K562 (cell line): Measurements from ENCODE around the gene HAUS7. TPM values are rescaled to one million over a fixed set of nuclear protein-coding genes. Genes with fewer than 3 reads are reported as not detected.

Experiments used
- ATAC-seq: fragments of 200-7000 bp; cut with Tn5 transposase; 3 replicates; pipeline ENCODE4 v1.9.1; 2020; ENCODE audit warnings: moderate library complexity
- BruUV-seq: library from RNA; stranded (reverse); fragments of 400-500 nt; replicated peaks from 2 replicates; lab custom pipeline; 2021; lab: Mats Ljungman, UMichigan
- CTCF ChIA-PET: fragments of 300-600 bp; formaldehyde crosslinking; extraction: SDS; loops from one replicate; lab custom pipeline; 2021; ENCODE audit warnings: low intra/inter-chr PET ratio; lab: Yijun Ruan, JAX
- POLR2A ChIA-PET: fragments of 300-600, 350-650 bp; sonication (Branson Sonifier 250); formaldehyde crosslinking; extraction: SDS; loops from one replicate; lab custom pipeline; 2021; ENCODE audit warnings: antibody characterized with exemption, inconsistent platforms; lab: Yijun Ruan, JAX
- DNase-seq, 4 experiments: peaks; one replicate each; pipeline versions ENCODE4 v3.0.0 to v3.0.0-alpha.2; 2011 to 2018; ENCODE audit warnings: low spot score in 3 of 4, mixed read lengths in 3 of 4; ENCODE audit errors: extremely low read depth in 1 of 4
- FAIRE-seq: peaks from 2 replicates; lab custom pipeline; 2011; peaks lifted over from hg19 to GRCh38; lab: Jason Lieb, UNC
- H2AFZ ChIP-seq: 2 replicates; pipeline ENCODE4 v1.6.0; 2011; ENCODE audit warnings: low read depth, low read length, control low read depth, inconsistent platforms
- H3K27ac ChIP-seq: fragments of 200-600 bp; 3 replicates; pipeline ENCODE4 v1.8.0; 2011; ENCODE audit warnings: low read depth, mild to moderate bottlenecking, control low read depth, inconsistent platforms, low read length, moderate library complexity, mixed read lengths; ENCODE audit errors: extremely low read depth
- H3K27me3 ChIP-seq, 2 experiments: fragments of 300-600 bp in 1 of 2; 2 replicates in 1 of 2; 3 replicates in 1 of 2; pipeline versions ENCODE4 v1.6.0 to v1.8.0; 2011; ENCODE audit warnings: inconsistent platforms in 2 of 2, low read length in 2 of 2, mild to moderate bottlenecking in 1 of 2, mixed read lengths in 1 of 2, moderate library complexity in 1 of 2; ENCODE audit not compliant: control insufficient read depth in 2 of 2, insufficient read depth in 2 of 2
- H3K36me3 ChIP-seq: fragments of 300-600 bp; 3 replicates; pipeline ENCODE4 v1.8.0; 2011; ENCODE audit warnings: mild to moderate bottlenecking, low read length, inconsistent platforms; ENCODE audit not compliant: control insufficient read depth, insufficient read depth
- H3K4me1 ChIP-seq, 2 experiments: fragments of 200-600 bp in 1 of 2; replicated peaks in 1 of 2; 2 replicates in 1 of 2; 3 replicates in 1 of 2; pipeline versions ENCODE4 v1.5.1 to v1.8.0; 2011; ENCODE audit warnings: inconsistent platforms in 2 of 2, low read length in 2 of 2, mild to moderate bottlenecking in 1 of 2, mixed read lengths in 1 of 2, moderate library complexity in 1 of 2; ENCODE audit not compliant: control insufficient read depth in 2 of 2, insufficient read depth in 2 of 2
- H3K4me2 ChIP-seq: 2 replicates; pipeline ENCODE4 v1.6.1; 2011; ENCODE audit warnings: low read length, control low read depth, inconsistent platforms, mixed read lengths; ENCODE audit not compliant: insufficient read depth
- H3K4me3 ChIP-seq: fragments of 200-600 bp; sonication (generic), shearing (Covaris generic); 2 replicates; pipeline ENCODE4 v1.5.1; 2016; ENCODE audit warnings: control low read depth, inconsistent platforms
- H3K79me2 ChIP-seq: fragments of 200-600 bp; 3 replicates; pipeline ENCODE4 v1.8.0; 2011; ENCODE audit warnings: low read length, inconsistent platforms; ENCODE audit not compliant: control insufficient read depth, insufficient read depth
- H3K9ac ChIP-seq, 2 experiments: 2 replicates each; pipeline versions ENCODE4 v1.6.0 to v1.6.1; 2011; ENCODE audit warnings: low read depth in 2 of 2, low read length in 2 of 2, control low read depth in 1 of 2, inconsistent platforms in 1 of 2, mild to moderate bottlenecking in 1 of 2, mixed read lengths in 1 of 2; ENCODE audit not compliant: insufficient read depth in 1 of 2
- H3K9me1 ChIP-seq: one replicate; pipeline ENCODE4 v1.6.0; 2011; ENCODE audit warnings: inconsistent platforms, mild to moderate bottlenecking, low read length, moderate library complexity; ENCODE audit not compliant: control insufficient read depth, insufficient read depth
- H3K9me3 ChIP-seq: replicated peaks from 2 replicates; pipeline ENCODE4 v1.5.1; 2011; ENCODE audit warnings: low read depth, low read length, inconsistent platforms; ENCODE audit not compliant: control insufficient read depth, insufficient read depth
- H4K20me1 ChIP-seq: replicated peaks from 2 replicates; pipeline ENCODE4 v1.6.1; 2011; ENCODE audit warnings: low read length, inconsistent platforms, mixed read lengths; ENCODE audit not compliant: control insufficient read depth, insufficient read depth
- CXXC5 ChIP-seq: fragments of 250-450 bp; sonication (Bioruptor Pico); IDR thresholded peaks from 2 replicates; pipeline ENCODE4 v1.8.0; 2022; ENCODE audit warnings: inconsistent platforms, mild to moderate bottlenecking, moderate library complexity
- NRF1 ChIP-seq, 2 experiments: fragments of 450-650 bp; IDR thresholded peaks in 1 of 2; conservative IDR thresholded peaks in 1 of 2; 2 replicates each; pipeline ENCODE4 v1.6.1; 2014; ENCODE audit warnings: mild to moderate bottlenecking in 2 of 2
- PRPF4 ChIP-seq: fragments of 200-400 bp; formaldehyde crosslinking; IDR thresholded peaks from one replicate; pipeline ENCODE4 v1.6.1; 2017; ENCODE audit warnings: low read length, low read depth, mild to moderate bottlenecking; ENCODE audit not compliant: insufficient read depth, poor library complexity, severe bottlenecking
- SIX5 ChIP-seq, 2 experiments: IDR thresholded peaks; 2 replicates each; pipeline ENCODE4 v1.6.1; 2011; ENCODE audit warnings: low read length in 2 of 2, borderline replicate concordance in 1 of 2, low read depth in 1 of 2, mild to moderate bottlenecking in 1 of 2, moderate library complexity in 1 of 2; ENCODE audit not compliant: insufficient read depth in 1 of 2
- ZBTB1 ChIP-seq: sonication (generic); formaldehyde crosslinking; IDR thresholded peaks from 2 replicates; pipeline ENCODE4 v1.8.1; 2023; ENCODE audit warnings: missing genetic modification reagents, low read depth, mild to moderate bottlenecking, borderline replicate concordance
- WGBS: fragments of 100-300 bp; shearing (Covaris generic); methylation state at CpG from one replicate; pipeline ENCODE4 v1.1.6; 2016; ENCODE audit warnings: low coverage, mixed read lengths; ENCODE audit not compliant: insufficient coverage; ENCODE audit errors: missing lambda C conversion rate; 5-methylcytosine and 5-hydroxymethylcytosine counted together
- in situ Hi-C: fragments of 300-500 bp; cut with MboI; formaldehyde crosslinking; loops from 4 replicates; pipeline ENCODE4 v1.15.0; 2018; ENCODE audit warnings: inconsistent platforms, mixed read lengths
- intact Hi-C: fragments of 100-400 bp; cut with micrococcal nuclease; formaldehyde crosslinking; loops from 2 replicates; pipeline ENCODE4 v1.14.2; 2022
- polyA plus RNA-seq, 8 experiments: library from polyadenylated mRNA; depleted of rRNA in 4 of 8; stranded (reverse) in 5 of 8; unstranded in 3 of 8; fragments of >200 nt; fragmentation: Nextera tagmentation in 2 of 8; fragmentation: Illumina TruSeq in 1 of 8; extraction: Ambion mirVana in 2 of 8; extraction: Trizol in 1 of 8; gene quantifications; 2 replicates each; pipeline versions ENCODE4 v1.2.1 to v1.2.3, GENCODE V29; 2011 to 2014; ENCODE audit warnings: inconsistent platforms in 1 of 8, missing spikeins in 1 of 8
- total RNA-seq, 7 experiments: library from RNA; depleted of rRNA in 6 of 7; stranded (reverse); fragments of >200 nt in 6 of 7; fragmentation: Illumina TruSeq in 2 of 7; extraction: Trizol in 2 of 7; gene quantifications; 2 replicates each; pipeline versions ENCODE4 v1.2.1 to v1.2.3, GENCODE V29; 2011 to 2021; ENCODE audit warnings: low replicate concordance in 1 of 7
- TF ChIP-seq, protein P1 (sequence below), 3 experiments: fragments of 200-800 bp in 1 of 3; sonication (Bioruptor generic) in 1 of 3; sonication (generic) in 1 of 3; formaldehyde crosslinking in 1 of 3; IDR thresholded peaks; 2 replicates each; pipeline versions ENCODE4 v1.6.1 to v1.8.0; 2016 to 2022; ENCODE audit warnings: mild to moderate bottlenecking in 2 of 3, missing compliant biosample characterization in 2 of 3, missing genetic modification characterization in 2 of 3, missing genetic modification reagents in 1 of 3
- TF ChIP-seq, protein P2 (sequence below): fragments of 450-650 bp; formaldehyde crosslinking; conservative IDR thresholded peaks from 2 replicates; pipeline ENCODE4 v1.4.0; 2022; ENCODE audit warnings: mild to moderate bottlenecking, missing genetic modification characterization
- TF ChIP-seq, protein P3 (sequence below): fragments of 450-650 bp; formaldehyde crosslinking; IDR thresholded peaks from 2 replicates; pipeline ENCODE4 v1.4.0; 2022; ENCODE audit warnings: mild to moderate bottlenecking, moderate library complexity

HAUS7 gene
- total and polyA plus RNA-seq, 9 of the 15 experiments (the other 6 are each of a cell fraction or from before 2014, with no cell fraction given) = 10.0 to 94.9 (median 48.8) TPM

DNA sequence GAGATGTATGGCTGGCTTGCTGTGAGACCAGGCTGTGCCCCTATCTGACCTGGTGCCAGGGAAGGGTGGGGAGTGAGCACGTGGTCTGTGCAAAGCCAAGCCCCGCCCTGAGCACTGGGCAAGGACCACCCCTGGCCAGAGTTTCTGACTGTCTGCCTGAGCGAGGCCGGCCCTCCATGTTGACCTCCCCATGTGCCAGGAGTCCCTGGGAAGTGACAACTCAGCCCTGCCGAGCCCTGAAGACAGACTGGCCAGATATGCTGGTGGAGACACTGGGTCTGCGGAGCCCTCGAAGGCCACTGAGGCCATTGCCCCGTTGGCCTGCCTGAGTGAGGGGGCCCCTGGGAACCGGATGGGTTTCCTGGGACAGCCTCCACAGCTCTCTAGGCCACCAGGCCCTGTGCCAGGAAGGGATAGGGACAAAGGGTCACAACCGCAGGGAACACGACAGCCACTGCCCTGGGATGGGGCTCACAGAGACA, 17.3 kb upstream of the HAUS7 start:
- H3K79me2 ChIP-seq = no peaks in the 10 kb centered on the region
- in situ Hi-C loops (no loop called here), intact Hi-C loops (no loop called here)
- no peaks in the 10 kb centered on the region for H3K9me1 ChIP-seq
- no peaks in the 10 kb centered on the region for H3K9me3 ChIP-seq
- ChIA-PET CTCF (no interaction called here), POLR2A (interaction anchor here (1.2 kb wide), 1 partner anchor 10 kb away, joined by 3 read pairs; no protein-coding TSS in a partner anchor)
- ATAC-seq = no peak
- peaks cover 0 to 20% of the 10 kb centered on the region in 2 experiments; a peak in 3 of 5 replicates for H3K27me3 ChIP-seq
- no peak overlapping the region for H3K27ac ChIP-seq
- BruUV-seq = no TSS peak
- no peak for TF ChIP-seq PRPF4
- TF ChIP-seq, protein P1, sequence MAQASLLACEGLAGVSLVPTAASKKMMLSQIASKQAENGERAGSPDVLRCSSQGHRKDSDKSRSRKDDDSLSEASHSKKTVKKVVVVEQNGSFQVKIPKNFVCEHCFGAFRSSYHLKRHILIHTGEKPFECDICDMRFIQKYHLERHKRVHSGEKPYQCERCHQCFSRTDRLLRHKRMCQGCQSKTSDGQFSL (CRISPR knock-in tag; IDR thresholded peaks at IDR 0.05) = 0 out of 2 replicates have a peak, but pooled peaks have one; percentile 20
- TF ChIP-seq, protein P1 (tag; IDR thresholded peaks at IDR 0.05) = no peak
- no peak for DNase-seq
- H3K4me1 ChIP-seq = peaks cover 0 to 38% of the 10 kb centered on the region in 2 experiments; a peak in 2 of 5 replicates
- no peak for FAIRE-seq
- H3K4me2 ChIP-seq = no peak overlapping the region
- H3K36me3 ChIP-seq = no peaks in the 10 kb centered on the region
- no peak overlapping the region for H3K4me3 ChIP-seq
- H2AFZ ChIP-seq = no peak overlapping the region
- H3K9ac ChIP-seq = no peak overlapping the region
- 74% methylated on average over 8 of the region's 11 CpGs for WGBS
- H4K20me1 ChIP-seq = no peaks in the 10 kb centered on the region

- CTCF ChIA-PET = no interaction called here
- ATAC-seq (no peak), DNase-seq (no peak), FAIRE-seq (no peak)
- Histone ChIP-seq H3K9ac (no peak overlapping the region), H3K4me2 (no peak overlapping the region), H2AFZ (no peak overlapping the region), H3K9me1 (no peaks in the 10 kb centered on the region), H3K9me3 (no peaks in the 10 kb centered on the region), H3K27ac (no peak overlapping the region), H3K36me3 (no peaks in the 10 kb centered on the region), H3K79me2 (no peaks in the 10 kb centered on the region), H3K4me1 (peaks cover 0 to 40% of the 10 kb centered on the region in 2 experiments; a peak in 2 of 5 replicates), H3K4me3 (no peak overlapping the region), H3K27me3 (peaks cover 0 to 16% of the 10 kb centered on the region in 2 experiments; a peak in 2 of 5 replicates), H4K20me1 (no peaks in the 10 kb centered on the region)
- intact Hi-C loops (no loop called here), in situ Hi-C loops (no loop called here)
- 59% methylated on average over 3 of the region's 10 CpGs for WGBS
- BruUV-seq = no TSS peak
- POLR2A ChIA-PET = no interaction called here
- TF ChIP-seq, protein P2, sequence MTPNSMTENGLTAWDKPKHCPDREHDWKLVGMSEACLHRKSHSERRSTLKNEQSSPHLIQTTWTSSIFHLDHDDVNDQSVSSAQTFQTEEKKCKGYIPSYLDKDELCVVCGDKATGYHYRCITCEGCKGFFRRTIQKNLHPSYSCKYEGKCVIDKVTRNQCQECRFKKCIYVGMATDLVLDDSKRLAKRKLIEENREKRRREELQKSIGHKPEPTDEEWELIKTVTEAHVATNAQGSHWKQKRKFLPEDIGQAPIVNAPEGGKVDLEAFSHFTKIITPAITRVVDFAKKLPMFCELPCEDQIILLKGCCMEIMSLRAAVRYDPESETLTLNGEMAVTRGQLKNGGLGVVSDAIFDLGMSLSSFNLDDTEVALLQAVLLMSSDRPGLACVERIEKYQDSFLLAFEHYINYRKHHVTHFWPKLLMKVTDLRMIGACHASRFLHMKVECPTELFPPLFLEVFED (CRISPR knock-in tag) = no peak
- no peak for TF ChIP-seq ZBTB1 (CRISPR knock-in tag)
- TF ChIP-seq SIX5 (IDR thresholded peaks at IDR 0.05; ENCODE audit: borderline replicate concordance in 1 of 2, insufficient read depth in 1 of 2, low read depth in 1 of 2, low read length in 2 of 2) = no peak
- TF ChIP-seq CXXC5 = no peak
- TF ChIP-seq, protein P3, sequence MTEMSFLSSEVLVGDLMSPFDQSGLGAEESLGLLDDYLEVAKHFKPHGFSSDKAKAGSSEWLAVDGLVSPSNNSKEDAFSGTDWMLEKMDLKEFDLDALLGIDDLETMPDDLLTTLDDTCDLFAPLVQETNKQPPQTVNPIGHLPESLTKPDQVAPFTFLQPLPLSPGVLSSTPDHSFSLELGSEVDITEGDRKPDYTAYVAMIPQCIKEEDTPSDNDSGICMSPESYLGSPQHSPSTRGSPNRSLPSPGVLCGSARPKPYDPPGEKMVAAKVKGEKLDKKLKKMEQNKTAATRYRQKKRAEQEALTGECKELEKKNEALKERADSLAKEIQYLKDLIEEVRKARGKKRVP (CRISPR knock-in tag) = no peak
- TF ChIP-seq NRF1 (conservative IDR thresholded peaks at IDR 0.05 in 1 of 2, IDR thresholded peaks at IDR 0.05 in 1 of 2) = no peak
These were observed 15.8 kb upstream of the HAUS7 start for GRCh38 chrX:153486171-153486570.
